Pancreas (tissue), 10 donors: ENCODE data around the gene SEL1L3. TPM values are rescaled to one million over a fixed set of nuclear protein-coding genes. Genes with fewer than 3 reads are reported as not detected.
A peak's percentile ranks its signal among the peaks of the same experiment; 100 is the strongest.

Experiments used
- ATAC-seq, 4 donors: fragments of 200-7000 bp; cut with Tn5 transposase; one replicate each; pipeline versions ENCODE4 v1.8.0 to v1.9.1; 2020; ENCODE audit warnings: mild to moderate bottlenecking in 4 of 4, moderate library complexity in 4 of 4
- DNase-seq, 6 donors: peaks; one replicate each; pipeline ENCODE4 v3.0.0-alpha.2; 2020
- FAIRE-seq: peaks from 2 replicates; lab custom pipeline; 2012; peaks lifted over from hg19 to GRCh38; lab: Jason Lieb, UNC
- H3K27ac ChIP-seq, 4 donors: fragments of 200-600 bp; sonication (generic); 1 replicate in 3 of 4; 2 replicates in 1 of 4; pipeline versions ENCODE4 v1.5.0 to v1.8.0; 2020
- H3K27me3 ChIP-seq, 4 donors: fragments of 200-600 bp; one replicate each; pipeline ENCODE4 v1.8.0; 2021
- H3K36me3 ChIP-seq, 3 donors: fragments of 200-600 bp; sonication (generic) in 1 of 3; one replicate each; pipeline versions ENCODE4 v1.5.0 to v1.8.0; 2020 to 2021
- H3K4me1 ChIP-seq, 3 donors: fragments of 200-600 bp; one replicate each; pipeline ENCODE4 v1.8.0; 2021
- H3K4me3 ChIP-seq, 4 donors: fragments of 200-600 bp; sonication (generic) in 2 of 4; one replicate each; pipeline versions ENCODE4 v1.5.0 to v1.8.0; 2020 to 2021
- H3K9me3 ChIP-seq, 4 donors: fragments of 200-600 bp; one replicate each; pipeline ENCODE4 v1.8.0; 2021
- WGBS, 2 donors: extraction: QIAGEN DNeasy Blood & Tissue Kit; methylation state at CpG; one replicate each; pipeline ENCODE4 v1.1.7; 2013; 5-methylcytosine and 5-hydroxymethylcytosine counted together
- intact Hi-C, 3 donors: fragments of 100-400 bp; cut with DNase I; formaldehyde crosslinking; loops; one replicate each; pipeline versions ENCODE4 v1.11.1 to v1.14.2; 2022
- polyA plus RNA-seq, 2 donors: library from polyadenylated mRNA; stranded (reverse); fragments of 200-250 nt; gene quantifications; one replicate each; pipeline ENCODE4 v1.2.3, GENCODE V29; 2013
- total RNA-seq, 6 donors: library from RNA; stranded (reverse); fragmentation: NEBNext Ultra II Directional in 4 of 6; extraction: Animal tissue kit (Norgen Biotek cat#: 25700) in 4 of 6; gene quantifications; one replicate each; pipeline versions ENCODE4 v1.2.1 to v1.2.4, GENCODE V29; 2021 to 2023
- TF ChIP-seq, protein P1 (sequence below), 4 donors: fragments of 200-600 bp; sonication (generic) in 3 of 4; IDR thresholded peaks; one replicate each; pipeline versions ENCODE4 v1.5.0 to v1.8.0; 2021; ENCODE audit warnings: antibody characterized with exemption in 4 of 4
- donor health status: healthy with polysubstance abuse.
- donor health status: DM: no; HTN: no; CAD: no; lungs with moderate emphysema.
- donor health status: DM: no; HTN: no; CAD: no.
- donor health status: control.
- donor health status: control.
- donor health status: Bipolar disorder and iron deficiency.
- donor health status: DM: yes; HTN: yes; CAD: no.
- donor health status: DM: no; HTN: no; CAD: no.
- donor health status: DM: no; HTN: no; CAD: no.
- donor health status: DM: yes; HTN: yes; CAD: no.

The SEL1L3 gene
- total and polyA plus RNA-seq, 8 donors = 18.4 to 76.7 (median 41.0) TPM

GRCh38 chr4:25896776-25897539 is 34.2 kb upstream of the SEL1L3 start:
- Histone ChIP-seq H3K4me1 (no peaks in the 10 kb centered on the region), H3K9me3 (no peaks in the 10 kb centered on the region), H3K4me3 (no peak overlapping the region), H3K27me3 (no peaks in the 10 kb centered on the region), H3K27ac (no peak overlapping the region), H3K36me3 (no peaks in the 10 kb centered on the region)
- peak; percentile 63 to 87 (median 80) for ATAC-seq
- FAIRE-seq = no peak
- WGBS, 2 donors = 37 to 44% methylated on average over 5 of the region's 5 CpGs
- intact Hi-C loops = no loop called here
- TF ChIP-seq, protein P1, sequence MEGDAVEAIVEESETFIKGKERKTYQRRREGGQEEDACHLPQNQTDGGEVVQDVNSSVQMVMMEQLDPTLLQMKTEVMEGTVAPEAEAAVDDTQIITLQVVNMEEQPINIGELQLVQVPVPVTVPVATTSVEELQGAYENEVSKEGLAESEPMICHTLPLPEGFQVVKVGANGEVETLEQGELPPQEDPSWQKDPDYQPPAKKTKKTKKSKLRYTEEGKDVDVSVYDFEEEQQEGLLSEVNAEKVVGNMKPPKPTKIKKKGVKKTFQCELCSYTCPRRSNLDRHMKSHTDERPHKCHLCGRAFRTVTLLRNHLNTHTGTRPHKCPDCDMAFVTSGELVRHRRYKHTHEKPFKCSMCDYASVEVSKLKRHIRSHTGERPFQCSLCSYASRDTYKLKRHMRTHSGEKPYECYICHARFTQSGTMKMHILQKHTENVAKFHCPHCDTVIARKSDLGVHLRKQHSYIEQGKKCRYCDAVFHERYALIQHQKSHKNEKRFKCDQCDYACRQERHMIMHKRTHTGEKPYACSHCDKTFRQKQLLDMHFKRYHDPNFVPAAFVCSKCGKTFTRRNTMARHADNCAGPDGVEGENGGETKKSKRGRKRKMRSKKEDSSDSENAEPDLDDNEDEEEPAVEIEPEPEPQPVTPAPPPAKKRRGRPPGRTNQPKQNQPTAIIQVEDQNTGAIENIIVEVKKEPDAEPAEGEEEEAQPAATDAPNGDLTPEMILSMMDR (IDR thresholded peaks at IDR 0.05) = no peak
- DNase-seq = peak in 1 of 6 donors; percentile 33

DNA sequence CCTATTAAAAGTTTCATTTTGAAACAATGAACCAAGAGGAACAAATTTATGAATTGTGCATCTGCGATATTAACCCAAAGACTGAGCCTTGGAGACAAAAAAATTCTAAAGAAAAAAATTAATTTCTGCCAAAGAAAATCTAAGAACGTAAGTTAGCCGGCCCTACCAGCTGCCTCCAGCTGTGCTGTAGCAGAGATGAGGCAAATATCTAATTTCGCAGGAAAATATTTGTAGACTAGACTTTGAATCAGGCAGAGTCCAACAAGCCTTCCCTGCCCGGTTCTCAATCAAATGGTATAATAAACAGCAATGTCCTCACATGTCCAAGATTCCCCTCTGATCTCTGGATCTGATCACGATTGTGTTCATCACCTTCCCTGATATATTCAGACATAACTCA is 30.0 kb upstream of the SEL1L3 start:
- no peaks in the 10 kb centered on the region for H3K27me3 ChIP-seq
- no peak for DNase-seq
- TF ChIP-seq, protein P1 (IDR thresholded peaks at IDR 0.05) = no peak
- no peak overlapping the region for H3K27ac ChIP-seq
- no peaks in the 10 kb centered on the region for H3K4me1 ChIP-seq
- FAIRE-seq = no peak
- H3K4me3 ChIP-seq = no peak overlapping the region
- WGBS, 2 donors = 85 to 87% methylated on average over 6 of the region's 6 CpGs
- ATAC-seq = no peak
- H3K9me3 ChIP-seq = no peaks in the 10 kb centered on the region
- intact Hi-C loops = no loop called here
- no peaks in the 10 kb centered on the region for H3K36me3 ChIP-seq

GRCh38 chr4:25890571-25891485 is 28.0 kb upstream of the SEL1L3 start:
- WGBS, 2 donors = 77 to 78% methylated on average over 11 of the region's 11 CpGs
- ATAC-seq (no peak), FAIRE-seq (no peak), DNase-seq (no peak)
- Histone ChIP-seq H3K4me1 (no peaks in the 10 kb centered on the region), H3K27me3 (no peaks in the 10 kb centered on the region), H3K9me3 (no peaks in the 10 kb centered on the region), H3K27ac (no peak overlapping the region), H3K36me3 (no peaks in the 10 kb centered on the region), H3K4me3 (no peak overlapping the region)
- TF ChIP-seq, protein P1 (IDR thresholded peaks at IDR 0.05) = no peak
- intact Hi-C loops = no loop called here

DNA sequence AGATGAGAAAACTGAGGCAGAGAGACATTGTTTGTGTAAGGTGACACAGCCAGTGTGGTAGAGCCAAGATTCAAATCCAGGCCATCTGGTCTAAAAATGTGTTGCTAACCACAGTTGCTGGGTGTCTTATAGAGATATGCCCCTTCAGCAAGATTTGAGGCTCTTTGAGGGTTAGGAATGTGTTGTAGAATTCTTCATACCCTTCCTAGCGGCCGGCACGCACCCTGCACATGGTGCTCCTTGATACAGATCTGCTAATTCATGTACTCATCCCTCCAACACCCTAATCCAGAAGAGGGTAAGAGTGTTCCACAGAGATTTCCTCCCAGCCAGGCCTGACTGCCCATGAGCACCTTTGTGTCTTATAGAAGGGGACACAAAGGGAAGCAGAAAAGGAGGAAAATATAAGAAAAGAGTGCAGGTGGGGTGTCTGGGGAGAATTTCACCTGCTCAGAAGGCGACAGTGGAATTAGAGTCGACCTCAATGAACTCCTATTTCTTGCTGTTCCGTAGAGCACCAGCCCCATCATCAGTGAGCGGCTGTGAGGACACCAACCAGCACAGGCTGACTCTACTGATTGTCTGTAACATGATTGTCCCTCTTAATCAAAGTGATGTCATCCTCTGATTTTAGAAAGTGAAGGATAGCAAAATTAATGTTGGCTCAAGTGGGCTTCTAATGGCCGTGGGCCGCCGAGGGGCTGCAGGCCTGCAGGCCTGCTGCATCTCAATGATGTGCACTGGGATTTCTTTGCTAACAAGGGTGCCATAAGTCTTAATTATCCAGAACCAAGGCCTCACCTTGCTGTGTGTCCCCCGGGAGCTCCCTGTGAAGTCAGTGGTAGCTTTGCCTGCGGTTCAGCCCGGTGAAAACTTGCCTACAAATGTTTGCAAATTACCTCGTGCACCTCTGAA is 27.1 kb upstream of the SEL1L3 start:
- H3K27ac ChIP-seq = no peak overlapping the region
- H3K4me3 ChIP-seq = no peak overlapping the region
- H3K4me1 ChIP-seq = no peaks in the 10 kb centered on the region
- TF ChIP-seq, protein P1 (IDR thresholded peaks at IDR 0.05) = no peak
- intact Hi-C loops = no loop called here
- no peaks in the 10 kb centered on the region for H3K36me3 ChIP-seq
- WGBS, 2 donors = 85 to 90% methylated on average over 14 of the region's 14 CpGs
- ATAC-seq = no peak
- no peaks in the 10 kb centered on the region for H3K27me3 ChIP-seq
- H3K9me3 ChIP-seq = no peaks in the 10 kb centered on the region
- FAIRE-seq = no peak
- no peak for DNase-seq
